B cell (primary cell): Measurements from ENCODE around the gene CNKSR3.

Source experiments
- EZH2 ChIP-seq: IDR thresholded peaks from 2 replicates; pipeline ENCODE4 v1.6.1; 2012; ENCODE audit warnings: borderline replicate concordance, low read depth, mild to moderate bottlenecking, moderate library complexity, low read length; ENCODE audit not compliant: insufficient read depth, poor library complexity, severe bottlenecking
- TF ChIP-seq, protein P1 (sequence below): fragments of 200-600 bp; IDR thresholded peaks from one replicate; pipeline ENCODE4 v1.8.0; 2022; ENCODE audit warnings: antibody characterized with exemption, mild to moderate bottlenecking

DNA sequence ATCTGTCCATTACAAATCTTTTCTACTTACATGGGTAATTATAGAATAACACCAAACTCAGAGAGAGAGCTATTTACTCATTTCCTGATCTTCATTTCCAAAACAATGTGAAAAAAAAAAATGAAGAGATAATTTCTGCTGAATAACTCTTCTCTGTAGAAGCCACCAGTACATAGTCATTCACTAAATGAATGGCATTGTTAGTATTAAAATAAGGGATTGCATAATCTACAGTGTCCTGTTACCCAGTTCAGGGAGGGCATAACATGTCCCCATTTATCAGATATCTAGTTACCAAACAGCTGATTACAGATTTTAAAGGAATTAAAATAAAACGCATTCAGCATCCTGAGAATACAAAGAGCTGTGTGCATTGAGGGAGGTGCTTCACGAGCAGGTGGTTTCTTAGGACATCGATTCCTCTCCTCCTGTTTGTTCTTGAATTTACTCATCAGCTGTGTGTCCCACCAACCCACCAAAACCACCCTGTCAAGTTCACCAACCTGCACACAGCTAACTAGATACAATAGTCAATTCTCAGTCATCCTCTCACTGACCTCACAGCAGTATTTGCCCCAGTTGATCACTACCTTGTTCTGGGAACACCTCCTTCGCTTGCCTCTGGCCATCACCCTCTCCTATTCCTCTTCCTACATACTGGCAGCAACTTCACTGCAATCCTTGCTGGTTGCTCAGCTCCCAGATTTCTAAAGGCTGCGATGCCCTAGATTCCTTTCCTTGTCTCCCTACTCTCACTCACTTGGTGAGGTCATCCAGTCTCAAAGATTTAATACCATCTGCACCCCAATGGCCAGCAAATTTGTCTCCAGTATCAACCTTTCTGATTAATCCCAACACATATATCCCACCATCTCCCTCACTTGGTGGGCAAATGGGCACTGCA is 18.7 kb downstream of the CNKSR3 start:
- TF ChIP-seq EZH2: no peak
- TF ChIP-seq, protein P1, sequence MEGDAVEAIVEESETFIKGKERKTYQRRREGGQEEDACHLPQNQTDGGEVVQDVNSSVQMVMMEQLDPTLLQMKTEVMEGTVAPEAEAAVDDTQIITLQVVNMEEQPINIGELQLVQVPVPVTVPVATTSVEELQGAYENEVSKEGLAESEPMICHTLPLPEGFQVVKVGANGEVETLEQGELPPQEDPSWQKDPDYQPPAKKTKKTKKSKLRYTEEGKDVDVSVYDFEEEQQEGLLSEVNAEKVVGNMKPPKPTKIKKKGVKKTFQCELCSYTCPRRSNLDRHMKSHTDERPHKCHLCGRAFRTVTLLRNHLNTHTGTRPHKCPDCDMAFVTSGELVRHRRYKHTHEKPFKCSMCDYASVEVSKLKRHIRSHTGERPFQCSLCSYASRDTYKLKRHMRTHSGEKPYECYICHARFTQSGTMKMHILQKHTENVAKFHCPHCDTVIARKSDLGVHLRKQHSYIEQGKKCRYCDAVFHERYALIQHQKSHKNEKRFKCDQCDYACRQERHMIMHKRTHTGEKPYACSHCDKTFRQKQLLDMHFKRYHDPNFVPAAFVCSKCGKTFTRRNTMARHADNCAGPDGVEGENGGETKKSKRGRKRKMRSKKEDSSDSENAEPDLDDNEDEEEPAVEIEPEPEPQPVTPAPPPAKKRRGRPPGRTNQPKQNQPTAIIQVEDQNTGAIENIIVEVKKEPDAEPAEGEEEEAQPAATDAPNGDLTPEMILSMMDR: no peak
